GM12865 (cell line): ENCODE results near the gene CYLD.

Experiments used
- DNase-seq: peaks from one replicate; pipeline ENCODE4 v3.0.0; 2010; ENCODE audit warnings: low read depth
- H3K4me3 ChIP-seq: 2 replicates; pipeline ENCODE4 v1.5.1; 2011; ENCODE audit warnings: mild to moderate bottlenecking, low read depth, low read length, control low read depth
- TF ChIP-seq, protein P1 (sequence below): IDR thresholded peaks from 2 replicates; pipeline ENCODE4 v1.5.1; 2011; ENCODE audit warnings: low read length, control low read depth, low read depth, inconsistent platforms; ENCODE audit not compliant: insufficient read depth; ENCODE audit errors: missing control alignments

The CYLD gene

DNA sequence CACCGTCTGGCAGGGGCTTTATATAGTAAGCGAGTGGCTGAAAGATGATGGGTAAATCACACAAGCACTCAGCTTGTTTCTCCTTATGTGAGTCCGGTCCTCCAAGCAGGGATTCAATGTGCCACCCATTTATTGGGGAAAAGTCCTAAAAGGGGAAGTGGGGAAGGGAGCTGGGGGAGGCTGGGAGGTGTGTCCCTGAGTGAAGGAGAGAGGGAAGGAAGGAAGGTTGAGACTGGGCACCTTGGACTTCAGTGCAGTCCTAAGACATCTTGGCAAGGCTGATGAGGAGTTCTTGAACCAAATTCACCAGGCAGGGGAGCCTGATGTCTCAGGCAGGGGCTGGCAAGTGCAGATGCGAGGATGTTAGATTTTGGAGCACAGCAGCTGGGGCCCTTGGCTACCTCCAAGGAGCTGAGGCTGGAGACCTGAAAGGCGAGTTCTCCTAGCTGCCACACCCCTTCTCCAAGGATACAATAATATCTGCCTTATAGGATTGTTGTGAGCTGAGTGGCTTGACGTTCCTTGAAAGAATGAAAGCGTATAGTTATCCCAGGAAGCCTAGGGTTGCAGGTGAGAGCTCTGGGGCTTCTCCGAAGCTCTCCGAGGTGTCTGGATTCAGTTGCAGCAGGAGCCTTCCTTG, 23.0 kb upstream of the CYLD start:
- no peak overlapping the region for H3K4me3 ChIP-seq
- no peak for DNase-seq
- TF ChIP-seq, protein P1, sequence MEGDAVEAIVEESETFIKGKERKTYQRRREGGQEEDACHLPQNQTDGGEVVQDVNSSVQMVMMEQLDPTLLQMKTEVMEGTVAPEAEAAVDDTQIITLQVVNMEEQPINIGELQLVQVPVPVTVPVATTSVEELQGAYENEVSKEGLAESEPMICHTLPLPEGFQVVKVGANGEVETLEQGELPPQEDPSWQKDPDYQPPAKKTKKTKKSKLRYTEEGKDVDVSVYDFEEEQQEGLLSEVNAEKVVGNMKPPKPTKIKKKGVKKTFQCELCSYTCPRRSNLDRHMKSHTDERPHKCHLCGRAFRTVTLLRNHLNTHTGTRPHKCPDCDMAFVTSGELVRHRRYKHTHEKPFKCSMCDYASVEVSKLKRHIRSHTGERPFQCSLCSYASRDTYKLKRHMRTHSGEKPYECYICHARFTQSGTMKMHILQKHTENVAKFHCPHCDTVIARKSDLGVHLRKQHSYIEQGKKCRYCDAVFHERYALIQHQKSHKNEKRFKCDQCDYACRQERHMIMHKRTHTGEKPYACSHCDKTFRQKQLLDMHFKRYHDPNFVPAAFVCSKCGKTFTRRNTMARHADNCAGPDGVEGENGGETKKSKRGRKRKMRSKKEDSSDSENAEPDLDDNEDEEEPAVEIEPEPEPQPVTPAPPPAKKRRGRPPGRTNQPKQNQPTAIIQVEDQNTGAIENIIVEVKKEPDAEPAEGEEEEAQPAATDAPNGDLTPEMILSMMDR = no peak

GRCh38 chr16:50719401-50720337, 22.2 kb upstream of the CYLD start:
- H3K4me3 ChIP-seq = no peak overlapping the region
- no peak for DNase-seq
- TF ChIP-seq, protein P1 = peak; percentile 1

GRCh38 chr16:50721549-50722404, 20.1 kb upstream of the CYLD start:
- H3K4me3 ChIP-seq = no peak overlapping the region
- TF ChIP-seq, protein P1 = no peak
- no peak for DNase-seq

GRCh38 chr16:50722405-50722737, 19.5 kb upstream of the CYLD start:
- TF ChIP-seq, protein P1 = no peak

DNA sequence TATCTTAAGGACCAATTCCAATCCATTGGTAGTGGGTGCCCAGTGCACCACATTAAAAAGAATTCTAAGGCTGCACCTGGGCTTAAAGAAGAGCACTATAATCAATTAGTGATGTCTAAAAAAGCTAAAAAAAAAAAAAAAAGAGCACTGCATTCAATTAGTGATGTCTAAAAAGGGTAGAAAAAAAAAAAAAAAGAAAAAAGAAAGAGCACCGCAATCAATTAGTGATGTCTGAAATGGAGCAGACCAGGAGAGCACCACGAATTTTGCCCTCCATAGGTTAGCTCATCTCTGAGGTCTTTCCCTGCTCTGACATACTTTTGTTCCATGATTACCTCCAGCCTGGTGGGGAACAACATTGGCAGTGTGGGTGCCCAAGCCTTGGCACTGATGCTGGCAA, 18.9 kb upstream of the CYLD start:
- no peak for DNase-seq
- TF ChIP-seq, protein P1 = no peak
- H3K4me3 ChIP-seq = no peak overlapping the region

More at GRCh38 chr16:50722405-50722737, 19.5 kb upstream of the CYLD start:
- no peak for DNase-seq
- no peak overlapping the region for H3K4me3 ChIP-seq

- peak; percentile 47 for DNase-seq
These were observed 17.6 kb upstream of the CYLD start for GRCh38 chr16:50724306-50724705.

More at GRCh38 chr16:50724306-50724705, 17.6 kb upstream of the CYLD start:
- H3K4me3 ChIP-seq = no peak overlapping the region
- TF ChIP-seq, protein P1 = no peak
